ENCODE data around the gene ADGRA3.

Gene ADGRA3, protein sequence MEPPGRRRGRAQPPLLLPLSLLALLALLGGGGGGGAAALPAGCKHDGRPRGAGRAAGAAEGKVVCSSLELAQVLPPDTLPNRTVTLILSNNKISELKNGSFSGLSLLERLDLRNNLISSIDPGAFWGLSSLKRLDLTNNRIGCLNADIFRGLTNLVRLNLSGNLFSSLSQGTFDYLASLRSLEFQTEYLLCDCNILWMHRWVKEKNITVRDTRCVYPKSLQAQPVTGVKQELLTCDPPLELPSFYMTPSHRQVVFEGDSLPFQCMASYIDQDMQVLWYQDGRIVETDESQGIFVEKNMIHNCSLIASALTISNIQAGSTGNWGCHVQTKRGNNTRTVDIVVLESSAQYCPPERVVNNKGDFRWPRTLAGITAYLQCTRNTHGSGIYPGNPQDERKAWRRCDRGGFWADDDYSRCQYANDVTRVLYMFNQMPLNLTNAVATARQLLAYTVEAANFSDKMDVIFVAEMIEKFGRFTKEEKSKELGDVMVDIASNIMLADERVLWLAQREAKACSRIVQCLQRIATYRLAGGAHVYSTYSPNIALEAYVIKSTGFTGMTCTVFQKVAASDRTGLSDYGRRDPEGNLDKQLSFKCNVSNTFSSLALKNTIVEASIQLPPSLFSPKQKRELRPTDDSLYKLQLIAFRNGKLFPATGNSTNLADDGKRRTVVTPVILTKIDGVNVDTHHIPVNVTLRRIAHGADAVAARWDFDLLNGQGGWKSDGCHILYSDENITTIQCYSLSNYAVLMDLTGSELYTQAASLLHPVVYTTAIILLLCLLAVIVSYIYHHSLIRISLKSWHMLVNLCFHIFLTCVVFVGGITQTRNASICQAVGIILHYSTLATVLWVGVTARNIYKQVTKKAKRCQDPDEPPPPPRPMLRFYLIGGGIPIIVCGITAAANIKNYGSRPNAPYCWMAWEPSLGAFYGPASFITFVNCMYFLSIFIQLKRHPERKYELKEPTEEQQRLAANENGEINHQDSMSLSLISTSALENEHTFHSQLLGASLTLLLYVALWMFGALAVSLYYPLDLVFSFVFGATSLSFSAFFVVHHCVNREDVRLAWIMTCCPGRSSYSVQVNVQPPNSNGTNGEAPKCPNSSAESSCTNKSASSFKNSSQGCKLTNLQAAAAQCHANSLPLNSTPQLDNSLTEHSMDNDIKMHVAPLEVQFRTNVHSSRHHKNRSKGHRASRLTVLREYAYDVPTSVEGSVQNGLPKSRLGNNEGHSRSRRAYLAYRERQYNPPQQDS (N-terminal part only)

GRCh38 chr4:22515888-22516541 is at the start of gene ADGRA3:
Gene ADGRA3, minus strand, starts transcription at chr4:22516066. Its CDS starts 282 bp downstream, at chr4:22515784.
- DNase-seq: no peak

DNA sequence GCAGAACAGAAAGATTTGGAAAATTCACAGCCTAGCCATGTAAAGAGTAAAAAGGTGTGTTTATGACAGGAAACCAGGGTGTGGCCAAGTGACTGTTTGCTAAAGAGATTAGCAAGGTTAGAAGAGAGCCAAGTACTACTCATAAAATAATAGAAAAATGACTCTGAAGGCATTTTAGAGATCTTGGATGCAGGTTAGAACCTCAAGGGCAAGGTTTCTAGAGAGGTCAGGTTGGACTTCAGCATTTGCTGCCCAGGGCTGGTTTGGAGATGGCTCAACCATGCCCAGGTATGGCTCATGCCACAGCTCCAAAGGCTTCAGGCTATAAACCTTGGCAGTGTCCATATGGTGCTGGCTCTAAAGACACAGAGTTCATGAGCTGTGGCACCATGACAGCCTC is 40.6 kb upstream of the ADGRA3 start:
- DNase-seq: no peak

DNA sequence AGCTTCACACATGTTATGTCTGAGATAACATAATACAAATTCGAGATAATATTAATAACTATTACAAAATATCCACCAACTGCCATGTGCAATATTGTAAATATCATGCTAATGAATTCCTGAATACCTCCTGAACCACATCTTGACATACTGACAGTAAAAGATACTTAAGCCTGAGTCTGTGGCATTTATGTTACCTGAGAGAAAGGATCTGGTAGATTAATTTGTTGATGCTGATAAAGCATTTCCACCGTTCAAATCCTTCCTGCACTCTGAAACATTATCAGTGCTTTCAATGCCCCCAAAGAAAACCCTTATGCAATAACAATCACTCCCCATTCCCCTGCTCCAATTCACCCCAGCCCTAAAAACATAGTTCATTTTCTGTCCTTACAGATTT is 38.8 kb upstream of the ADGRA3 start:
- no peak for DNase-seq

GRCh38 chr4:22553560-22553959 is 37.7 kb upstream of the ADGRA3 start:
- DNase-seq: no peak

DNA sequence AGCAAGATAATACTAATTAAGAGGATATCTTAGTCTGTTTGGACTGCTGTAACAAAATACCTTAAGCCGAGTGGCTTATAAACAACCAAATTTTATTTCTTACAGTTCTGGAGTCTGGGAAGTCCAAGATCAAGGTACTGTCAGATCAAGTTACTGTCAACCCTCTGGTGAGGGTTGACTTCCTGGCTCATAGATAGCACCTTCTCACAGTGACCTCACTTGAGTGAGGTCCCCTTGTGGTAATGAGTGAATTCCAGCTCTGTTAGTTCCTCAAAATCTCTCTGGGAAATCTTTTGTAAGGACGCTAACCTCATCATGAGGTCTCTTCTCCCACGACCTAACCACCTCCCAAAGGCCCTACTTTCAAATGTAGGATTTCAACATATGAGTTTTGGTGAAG is 36.9 kb upstream of the ADGRA3 start:
- no peak for DNase-seq

GRCh38 chr4:22551550-22551949 is 35.7 kb upstream of the ADGRA3 start:
- DNase-seq: no peak

GRCh38 chr4:22546299-22546698 is 30.4 kb upstream of the ADGRA3 start:
- DNase-seq: no peak

DNA sequence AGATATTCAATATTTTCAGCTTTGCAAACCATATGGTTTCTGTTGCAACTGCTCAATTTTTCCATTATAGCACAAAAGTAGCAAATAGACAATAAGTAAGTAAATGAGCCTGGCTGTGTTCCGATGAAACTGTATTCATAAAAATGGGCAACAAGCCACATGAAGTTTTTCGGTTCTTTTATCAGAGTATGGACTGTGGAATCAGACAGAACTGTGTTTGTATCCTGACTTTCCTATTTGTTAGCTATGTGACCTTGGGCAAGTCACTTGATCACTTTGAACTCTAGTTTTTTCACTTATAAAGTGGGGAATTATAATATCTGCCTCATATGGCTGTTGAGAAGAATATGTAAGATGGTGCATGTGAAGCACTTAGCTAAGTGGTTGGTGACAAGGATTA is 23.4 kb upstream of the ADGRA3 start:
- DNase-seq: no peak

- DNase-seq: no peak
Observed at GRCh38 chr4:22537864-22538263, 22.0 kb upstream of the ADGRA3 start.

DNA sequence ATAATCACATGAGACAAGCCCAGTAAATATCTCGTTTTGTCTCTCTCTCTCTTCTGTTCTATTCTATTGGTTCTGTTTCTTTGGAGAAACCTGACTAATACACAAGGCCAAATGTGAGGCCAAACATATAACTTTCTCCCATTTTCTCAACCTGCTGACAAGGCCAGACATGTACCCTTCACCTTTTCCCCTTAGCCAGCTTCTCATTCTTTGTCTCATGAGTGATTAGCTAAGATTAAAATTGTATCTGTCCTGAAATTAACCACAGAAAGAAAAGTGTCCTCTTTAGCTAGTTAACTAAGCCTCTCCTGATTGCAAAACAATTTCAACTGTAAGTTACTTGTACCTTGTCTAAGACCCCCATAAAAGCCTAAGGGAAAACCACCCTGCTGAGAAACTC is 18.5 kb upstream of the ADGRA3 start:
- no peak for DNase-seq

GRCh38 chr4:22532896-22533295 is 17.0 kb upstream of the ADGRA3 start:
- DNase-seq: no peak

DNA sequence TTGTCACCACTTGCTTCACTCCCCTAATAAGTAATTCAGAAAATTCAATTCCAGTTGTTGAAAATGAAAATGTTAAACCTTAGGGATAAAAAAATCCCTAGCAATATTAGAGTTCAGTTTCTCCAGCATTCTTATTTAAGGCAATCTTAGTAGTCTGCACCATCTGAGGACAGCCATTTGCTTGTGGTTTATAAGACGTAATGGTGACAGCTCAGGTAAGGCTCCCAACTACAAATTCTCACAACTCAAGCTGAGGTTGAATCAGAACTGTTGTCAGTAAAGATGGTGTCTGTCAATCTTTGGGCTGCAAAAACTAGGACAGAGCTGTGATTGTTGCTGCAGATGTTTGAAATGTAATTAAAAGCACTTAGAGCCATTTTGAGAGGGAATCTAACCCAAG is 16.3 kb upstream of the ADGRA3 start:
- no peak for DNase-seq

DNA sequence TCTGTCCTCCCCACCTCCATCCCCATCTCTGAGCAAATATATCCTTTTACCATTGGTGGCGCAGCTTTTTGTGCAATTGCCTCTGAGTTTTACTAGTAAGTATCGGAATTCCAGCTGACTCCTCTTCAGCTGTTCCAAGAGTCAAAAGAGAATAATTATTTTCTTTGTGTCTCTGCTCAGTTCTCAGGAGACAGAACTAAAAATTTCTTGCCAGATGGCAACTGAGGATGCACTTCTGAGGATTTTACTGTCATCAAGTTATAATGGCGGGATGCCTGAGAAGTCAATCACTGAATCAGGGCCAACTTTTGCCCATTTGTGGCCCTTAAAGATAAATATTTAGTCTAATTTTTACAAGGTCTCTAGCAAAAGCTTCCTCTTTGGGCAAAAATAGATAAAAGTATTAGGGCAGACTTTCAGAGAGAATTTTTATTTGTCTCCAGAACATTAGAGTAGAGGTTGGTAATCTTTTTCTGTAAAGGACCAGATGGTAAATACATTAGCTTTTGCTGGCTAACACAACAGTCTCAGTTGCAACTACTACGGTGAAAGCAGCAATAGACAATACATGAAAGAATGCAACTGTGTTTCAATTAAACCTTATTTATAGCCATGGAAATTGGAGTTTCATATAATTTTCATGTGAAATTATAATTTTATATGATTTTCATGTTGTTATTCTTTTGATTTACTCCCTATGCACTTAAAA is 15.6 kb upstream of the ADGRA3 start:
- no peak for DNase-seq

- no peak for DNase-seq
Observed at GRCh38 chr4:22524895-22525294, 9.0 kb upstream of the ADGRA3 start.

DNA sequence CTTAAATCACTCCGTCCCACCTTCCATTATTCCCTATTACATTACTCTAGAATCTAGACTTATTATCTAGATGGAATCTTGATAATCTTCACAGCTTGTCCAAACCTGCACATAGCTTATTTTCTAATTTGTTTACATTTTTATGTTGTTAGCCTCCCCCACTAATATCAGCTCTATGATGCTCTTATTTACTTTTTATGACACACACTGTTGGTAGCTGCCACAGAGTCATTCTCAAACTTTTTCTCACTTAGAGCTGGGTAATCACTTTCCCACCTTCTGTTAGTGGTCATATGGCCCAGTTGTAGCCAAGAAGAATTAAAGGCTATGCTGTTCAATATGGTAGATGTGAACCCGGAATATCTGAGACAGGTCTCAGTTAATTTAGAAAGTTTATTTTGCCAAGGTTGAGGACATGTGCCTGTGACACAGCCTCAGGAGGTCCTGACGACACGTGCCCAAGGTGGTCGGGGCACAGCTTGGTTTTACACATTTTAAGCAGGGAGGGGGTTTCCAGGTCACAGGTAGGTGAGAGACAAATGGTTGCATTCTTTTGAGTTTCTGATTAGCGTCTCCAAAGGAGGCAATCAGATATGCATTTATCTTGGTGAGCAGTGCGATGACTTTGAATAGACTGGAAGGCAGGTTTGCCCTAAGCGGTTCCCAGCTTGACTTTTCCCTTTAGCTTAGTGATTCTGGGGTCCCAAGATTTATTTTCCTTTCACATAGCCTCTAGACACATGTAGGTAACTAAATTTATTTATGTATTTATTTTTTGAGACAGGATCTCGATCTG is 7.0 kb upstream of the ADGRA3 start:
- DNase-seq: no peak

GRCh38 chr4:22522206-22522605 is 6.3 kb upstream of the ADGRA3 start:
- DNase-seq: no peak

DNA sequence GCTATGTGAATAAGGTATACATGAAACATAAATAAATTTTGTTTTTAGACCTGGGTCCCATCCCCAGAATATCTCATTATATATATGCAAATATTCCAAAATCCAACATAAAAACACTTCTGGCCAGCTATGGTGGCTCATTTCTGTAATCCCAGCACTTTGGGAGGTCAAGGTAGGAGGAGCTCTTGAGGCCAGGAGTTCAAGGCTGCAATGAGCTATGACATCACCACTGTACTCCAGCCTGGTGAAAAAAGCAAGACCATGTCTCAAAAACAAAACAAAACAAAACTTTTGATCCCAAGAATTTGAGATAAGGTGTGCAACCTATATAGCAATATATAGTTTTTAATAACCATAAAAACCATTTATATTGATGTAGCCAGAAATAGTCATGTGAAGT is 5.4 kb upstream of the ADGRA3 start:
- no peak for DNase-seq

DNA sequence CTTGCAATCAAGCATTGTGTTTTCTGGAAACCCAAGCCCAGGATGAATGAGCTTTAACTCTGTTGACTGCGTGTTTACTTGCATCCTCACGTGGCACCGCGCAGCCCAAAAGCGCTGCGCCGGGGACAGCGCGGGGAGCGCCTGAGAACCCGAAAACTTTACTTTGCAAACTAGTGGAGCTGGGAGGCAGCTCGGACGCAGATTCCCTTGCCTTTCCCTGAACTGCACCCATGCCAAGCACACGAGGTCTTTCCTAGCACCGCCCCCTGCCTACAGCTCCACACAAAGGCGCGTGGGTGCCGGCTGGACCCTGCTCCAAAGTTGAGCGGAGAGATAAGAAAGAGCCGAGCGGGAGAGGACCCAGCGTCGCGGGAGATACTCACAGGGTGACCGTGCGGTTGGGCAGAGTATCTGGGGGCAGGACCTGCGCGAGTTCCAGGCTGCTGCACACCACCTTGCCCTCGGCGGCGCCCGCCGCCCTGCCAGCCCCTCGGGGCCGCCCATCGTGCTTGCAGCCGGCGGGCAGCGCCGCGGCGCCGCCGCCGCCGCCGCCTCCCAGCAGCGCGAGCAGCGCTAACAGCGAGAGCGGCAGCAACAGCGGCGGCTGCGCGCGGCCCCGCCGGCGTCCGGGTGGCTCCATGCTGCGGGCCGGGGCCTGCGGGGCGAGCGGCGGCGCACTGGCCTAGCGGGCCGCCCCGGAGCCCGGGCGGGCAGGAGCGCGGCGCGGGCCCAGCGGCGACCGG is 550 bp downstream of the ADGRA3 start:
- DNase-seq: no peak

- DNase-seq: no peak
Observed at GRCh38 chr4:22514481-22514880, 1.4 kb downstream of the ADGRA3 start.

DNA sequence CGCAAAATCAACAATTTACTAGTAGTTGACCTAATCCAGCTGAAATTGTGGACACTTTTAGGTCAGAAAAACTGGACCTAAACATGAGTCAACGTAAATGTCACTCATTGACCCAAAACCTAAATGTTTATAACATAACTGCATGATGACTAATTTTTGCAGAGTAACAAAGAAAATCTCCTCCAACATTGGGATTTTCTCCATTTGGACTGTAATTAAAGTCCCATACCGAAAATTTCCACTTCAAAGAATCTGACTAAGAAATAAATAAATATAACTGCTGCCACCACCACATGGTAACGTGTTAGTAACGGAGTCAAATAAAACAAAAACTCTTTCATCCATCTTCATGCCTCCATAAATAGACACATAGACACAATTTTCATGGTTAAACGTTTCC is 1.9 kb downstream of the ADGRA3 start:
- DNase-seq: no peak

GRCh38 chr4:22512306-22512705 is 3.6 kb downstream of the ADGRA3 start:
- DNase-seq: no peak
